ENCODE data around the gene ADGRF1. TPM values are rescaled to one million over a fixed set of nuclear protein-coding genes. Genes with fewer than 3 reads are reported as not detected.

ADGRF1 gene
- total RNA-seq, 1 donor from 2014 or later = not detected

Other genes with a start within 250 kb of the ADGRF1 start
- not detected in 2 replicates for gene MEP1A, start 248.9 kb downstream of the ADGRF1 start, total RNA-seq
- 495 and 502 TPM in 2 replicates for gene ADGRF5, start 120.4 kb downstream of the ADGRF1 start, total RNA-seq

Data from glomerular endothelial cell (primary cell).